Right atrium auricular region (tissue), 2 donors: ENCODE results near the gene MS4A6A. TPM values are rescaled to one million over a fixed set of nuclear protein-coding genes. Genes with fewer than 3 reads are reported as not detected.
"Not testable (repeated sequence)": the region's sequence is repeated elsewhere in the genome, so short reads cannot be mapped to it uniquely, and the experiment has no call there.

Experiments
- DNase-seq: peaks from one replicate; pipeline ENCODE4 v3.0.0-alpha.2; 2019; ENCODE audit warnings: low spot score
- H3K27ac ChIP-seq, 2 donors: fragments of 200-600 bp; sonication (generic); 1 replicate in 1 of 2; 2 replicates in 1 of 2; pipeline ENCODE4 v1.5.1; 2016 to 2019
- H3K27me3 ChIP-seq, 2 donors: fragments of 200-600 bp; sonication (generic); one replicate each; pipeline versions ENCODE4 v1.5.1 to v1.6.0; 2017 to 2019
- H3K36me3 ChIP-seq: fragments of 200-600 bp; sonication (generic); one replicate; pipeline ENCODE4 v1.5.1; 2016
- H3K4me1 ChIP-seq, 2 donors: fragments of 200-600 bp; sonication (generic); one replicate each; pipeline versions ENCODE4 v1.5.1 to v1.6.0; 2017 to 2019
- H3K4me3 ChIP-seq, 2 donors: fragments of 200-600 bp; sonication (generic); 1 replicate in 1 of 2; 2 replicates in 1 of 2; pipeline ENCODE4 v1.5.1; 2017 to 2019; ENCODE audit warnings: mild to moderate bottlenecking in 1 of 2, moderate library complexity in 1 of 2
- H3K9me3 ChIP-seq, 2 donors: fragments of 200-600 bp; sonication (generic); one replicate each; pipeline ENCODE4 v1.5.1; 2019
- CTCF ChIP-seq, 2 donors: fragments of 200-600 bp; sonication (generic); IDR thresholded peaks; one replicate each; pipeline ENCODE4 v1.5.1; 2019; ENCODE audit warnings: antibody characterized with exemption in 2 of 2
- total RNA-seq, 2 donors: library from RNA; depleted of rRNA; stranded (reverse); fragments of >200 nt; gene quantifications; one replicate each; pipeline ENCODE4 v1.1.0, GENCODE V29; 2016

Gene MS4A6A
- total RNA-seq, 2 donors from 2014 or later = 15.6 to 40.8 TPM

GRCh38 chr11:60197442-60197841 lies 14.6 kb upstream of the MS4A6A start:
- DNase-seq = no peak
- Histone ChIP-seq H3K4me3 (no peak overlapping the region), H3K27me3 (no peaks in the 10 kb centered on the region), H3K27ac (no peak overlapping the region), H3K9me3 (no peaks in the 10 kb centered on the region), H3K4me1 (peaks cover 0 to 4% of the 10 kb centered on the region in 2 donors), H3K36me3 (no peaks in the 10 kb centered on the region)
- no peak for TF ChIP-seq CTCF (IDR thresholded peaks at IDR 0.05)

DNA sequence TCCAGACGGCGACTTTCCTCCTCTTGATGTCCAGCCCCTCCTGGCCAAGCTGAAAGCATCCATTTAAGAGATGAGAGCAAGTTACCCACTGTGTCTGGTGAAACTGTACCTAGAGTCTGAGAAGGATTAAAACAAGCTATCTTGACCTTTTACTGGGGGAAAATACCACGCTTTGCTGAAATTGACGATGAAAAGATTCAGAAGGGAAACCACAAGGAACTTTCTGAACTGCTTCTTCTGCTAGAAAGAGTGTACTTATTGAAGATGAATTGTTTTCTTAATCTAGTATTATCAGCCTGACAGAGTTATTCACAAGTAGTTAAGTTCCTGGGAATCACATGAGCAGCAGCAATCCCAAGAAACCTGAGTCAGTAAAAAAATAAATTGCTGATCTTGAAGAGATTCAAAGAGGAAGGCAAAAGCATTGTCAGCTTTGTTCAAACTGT lies 13.1 kb upstream of the MS4A6A start:
- no peaks in the 10 kb centered on the region for H3K36me3 ChIP-seq
- no peak for TF ChIP-seq CTCF (IDR thresholded peaks at IDR 0.05)
- H3K9me3 ChIP-seq = no peaks in the 10 kb centered on the region
- DNase-seq = no peak
- H3K27ac ChIP-seq = no peak overlapping the region
- H3K4me3 ChIP-seq = no peak overlapping the region
- no peaks in the 10 kb centered on the region for H3K27me3 ChIP-seq
- peaks cover 0 to 4% of the 10 kb centered on the region in 2 donors for H3K4me1 ChIP-seq

DNA sequence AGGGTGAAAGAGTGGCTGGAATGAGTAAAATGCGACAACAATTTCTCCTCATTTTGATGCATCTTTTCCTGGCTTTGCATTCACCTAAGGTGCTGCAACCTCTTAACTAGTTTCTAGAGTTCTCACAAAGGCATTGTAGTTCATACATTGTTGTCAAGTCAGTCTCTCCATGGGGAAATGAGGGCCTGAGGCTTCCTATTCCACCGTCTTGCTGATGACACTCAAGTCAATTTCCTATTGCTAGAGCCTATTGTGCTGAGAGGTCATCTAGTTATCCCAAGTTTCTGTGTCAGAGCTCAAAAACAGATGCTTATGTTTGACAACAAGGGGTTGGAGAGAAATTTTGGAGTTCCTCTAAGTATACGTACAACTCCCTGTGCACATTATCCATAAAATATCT lies 11.6 kb upstream of the MS4A6A start:
- H3K4me3 ChIP-seq = no peak overlapping the region
- H3K4me1 ChIP-seq = peaks cover 0 to 4% of the 10 kb centered on the region in 2 donors
- no peaks in the 10 kb centered on the region for H3K9me3 ChIP-seq
- TF ChIP-seq CTCF (IDR thresholded peaks at IDR 0.05) = no peak
- H3K27me3 ChIP-seq = no peaks in the 10 kb centered on the region
- H3K27ac ChIP-seq = no peak overlapping the region
- no peak for DNase-seq
- no peaks in the 10 kb centered on the region for H3K36me3 ChIP-seq

- Histone ChIP-seq H3K9me3 (no peaks in the 10 kb centered on the region), H3K27me3 (no peaks in the 10 kb centered on the region), H3K36me3 (no peaks in the 10 kb centered on the region), H3K4me3 (no peak overlapping the region), H3K27ac (no peak overlapping the region), H3K4me1 (peaks cover 0 to 4% of the 10 kb centered on the region in 2 donors)
- DNase-seq = peak; percentile 72
- peak; percentile 65 to 81 for TF ChIP-seq CTCF (IDR thresholded peaks at IDR 0.05)
Measured at GRCh38 chr11:60193687-60194433, 11.0 kb upstream of the MS4A6A start.

DNA sequence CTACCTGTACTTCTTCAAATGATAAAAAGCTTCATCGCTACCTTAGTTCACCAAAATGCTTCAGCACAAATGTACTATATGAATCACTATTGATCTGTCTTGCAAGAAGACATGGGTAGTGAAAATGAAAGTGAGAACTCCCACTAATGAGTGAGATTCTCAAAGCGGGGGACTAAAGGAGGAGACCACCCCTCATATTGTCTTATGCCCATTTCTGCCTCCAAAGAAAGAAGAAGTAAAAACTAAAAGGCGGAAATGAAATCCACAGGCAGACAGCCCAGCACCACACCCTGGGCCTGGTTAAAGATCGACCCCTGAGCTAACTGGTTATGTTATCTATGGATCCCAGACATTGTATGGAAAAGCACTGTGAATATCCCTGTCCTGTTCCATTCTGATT lies 9.7 kb upstream of the MS4A6A start:
- H3K36me3 ChIP-seq, H3K27ac ChIP-seq, DNase-seq, H3K9me3 ChIP-seq, H3K4me1 ChIP-seq, H3K4me3 ChIP-seq, H3K27me3 ChIP-seq: not testable (repeated sequence)

- H3K4me3 ChIP-seq, H3K27me3 ChIP-seq, H3K9me3 ChIP-seq, H3K27ac ChIP-seq, H3K4me1 ChIP-seq, DNase-seq, H3K36me3 ChIP-seq: not testable (repeated sequence)
Measured at GRCh38 chr11:60188481-60188880, 5.6 kb upstream of the MS4A6A start.

DNA sequence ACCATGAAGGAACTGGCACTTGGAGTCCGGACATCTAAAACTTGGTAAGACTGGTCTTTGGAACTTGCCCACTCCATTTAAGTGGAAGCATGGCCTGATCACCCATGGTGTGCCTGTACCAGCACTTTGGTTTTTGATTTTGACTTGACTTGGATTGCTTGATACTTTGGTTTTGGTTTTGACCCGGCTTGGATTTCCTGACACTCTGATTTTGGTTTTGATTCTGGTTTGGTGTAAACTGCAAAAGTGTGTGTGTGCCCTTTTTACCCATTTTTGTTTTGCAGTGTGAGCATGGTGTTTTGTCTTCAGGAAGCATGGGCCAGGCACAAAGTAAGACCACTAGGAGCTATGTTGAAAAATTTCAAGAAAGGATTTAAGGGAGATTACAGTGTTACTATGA lies 3.2 kb upstream of the MS4A6A start:
- H3K36me3 ChIP-seq, H3K4me1 ChIP-seq, H3K27me3 ChIP-seq, DNase-seq, H3K4me3 ChIP-seq, H3K9me3 ChIP-seq: not testable (repeated sequence)
- H3K27ac ChIP-seq = peak overlapping the region in 1 of 2 donors; percentile 10

- DNase-seq, H3K9me3 ChIP-seq, H3K4me3 ChIP-seq, H3K27me3 ChIP-seq, H3K36me3 ChIP-seq, H3K4me1 ChIP-seq: not testable (repeated sequence)
- peak overlapping the region in 1 of 2 donors; percentile 10 for H3K27ac ChIP-seq
Measured at GRCh38 chr11:60185512-60185827, 2.6 kb upstream of the MS4A6A start.
